Erythroblast (primary cell): ENCODE data around the gene ARMH3.
A peak's percentile ranks its signal among the peaks of the same experiment; 100 is the strongest.

Experiments used
- DNase-seq, 2 experiments: peaks; one replicate each; lab custom pipeline; 2025; lab: John Stamatoyannopoulos, UW
- GATA1 ChIP-seq: IDR thresholded peaks from 2 replicates; pipeline ENCODE4 v1.6.1; 2011; ENCODE audit warnings: low read depth, mild to moderate bottlenecking, control low read depth, low read length, moderate library complexity
- POLR2A ChIP-seq: IDR thresholded peaks from 2 replicates; pipeline ENCODE4 v1.6.1; 2011; ENCODE audit warnings: mild to moderate bottlenecking, low read length

The ARMH3 gene

DNA sequence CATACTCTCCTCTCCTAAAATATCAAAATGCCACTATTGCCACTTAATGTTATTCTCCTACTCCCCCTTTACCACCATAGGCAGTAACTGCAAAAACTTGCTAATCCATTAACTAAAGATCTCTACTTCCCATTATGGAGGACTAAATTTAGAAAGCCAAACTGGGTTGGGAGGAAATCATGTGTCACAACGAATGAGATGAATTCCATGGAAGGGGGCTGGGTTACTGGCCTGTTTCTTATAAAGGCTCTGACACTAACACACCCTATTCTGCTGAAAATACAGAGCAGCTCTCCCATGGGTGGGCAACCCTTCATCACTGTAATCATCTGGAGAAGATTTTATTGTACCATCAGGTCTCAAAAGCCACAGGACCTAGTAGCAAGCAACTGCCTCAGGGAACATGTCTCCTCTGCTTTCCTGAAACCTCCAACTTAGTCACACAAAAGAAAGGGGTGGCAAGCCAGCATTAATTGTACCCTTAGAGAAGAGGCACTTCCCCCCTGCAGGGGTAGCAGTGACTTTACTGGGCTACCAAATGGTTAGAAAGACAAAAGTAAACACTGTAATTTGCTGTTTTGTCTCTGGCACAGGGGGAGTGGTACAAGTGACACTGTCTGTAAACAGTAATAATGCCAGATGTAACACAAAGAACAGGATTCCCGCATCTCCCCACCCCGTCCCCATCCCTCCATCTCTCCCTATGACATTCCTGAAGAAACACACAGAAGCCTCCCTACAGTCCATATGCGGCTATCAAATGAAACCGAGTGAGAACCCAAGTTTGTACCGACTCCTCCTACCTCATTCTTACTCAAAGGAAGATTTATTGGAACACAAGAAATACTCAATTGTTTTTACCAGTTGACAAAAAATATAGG is 81.6 kb downstream of the ARMH3 start:
- DNase-seq = no peak
- TF ChIP-seq GATA1 (no peak), POLR2A (no peak)

DNA sequence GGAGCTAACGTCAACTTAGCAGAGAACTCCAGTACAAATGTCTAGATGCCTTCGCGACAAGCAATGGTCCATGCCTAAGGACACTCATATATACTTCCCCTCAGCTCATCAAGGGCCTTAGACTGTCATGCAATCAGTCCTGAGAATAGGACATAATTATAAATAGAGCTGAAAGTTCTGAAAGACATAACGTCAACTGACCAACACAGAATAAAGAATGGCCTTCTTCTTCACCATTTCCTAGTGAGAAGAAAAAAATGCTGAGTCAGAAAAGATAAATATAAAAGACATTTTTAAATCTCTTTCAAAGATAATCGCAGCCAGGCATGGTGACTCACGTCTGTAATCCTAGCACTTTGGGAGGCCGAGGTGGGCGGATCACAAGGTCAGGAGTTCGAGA is 83.2 kb downstream of the ARMH3 start:
- TF ChIP-seq GATA1 = no peak
- no peak for TF ChIP-seq POLR2A
- DNase-seq = peak in 1 of 2 experiments; percentile 6

DNA sequence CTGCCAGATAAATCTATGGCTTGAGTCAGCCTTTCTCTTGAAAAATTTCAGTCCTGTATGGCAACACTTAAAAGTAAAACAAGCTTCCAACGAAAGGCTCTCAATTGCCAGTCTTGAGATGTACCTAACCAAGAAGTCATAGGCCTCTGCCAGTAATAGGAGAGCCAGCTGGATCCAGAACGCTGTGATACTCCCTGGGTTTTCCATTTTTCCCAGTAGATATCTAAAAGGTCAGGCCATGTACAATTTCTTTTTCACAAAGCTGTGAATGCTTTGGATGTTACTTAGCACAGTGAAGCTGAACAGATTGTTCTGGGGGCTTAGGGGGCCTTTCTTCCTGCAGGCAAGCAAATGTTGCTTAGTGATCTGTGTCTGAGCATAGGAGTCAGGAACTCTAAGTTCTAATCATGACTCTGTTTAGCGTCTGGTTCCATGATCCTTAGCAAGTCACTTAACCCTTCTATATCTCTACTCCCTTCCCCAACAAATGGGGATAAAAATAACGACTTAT is 86.5 kb downstream of the ARMH3 start:
- no peak for DNase-seq
- TF ChIP-seq POLR2A = no peak
- TF ChIP-seq GATA1 = no peak

DNA sequence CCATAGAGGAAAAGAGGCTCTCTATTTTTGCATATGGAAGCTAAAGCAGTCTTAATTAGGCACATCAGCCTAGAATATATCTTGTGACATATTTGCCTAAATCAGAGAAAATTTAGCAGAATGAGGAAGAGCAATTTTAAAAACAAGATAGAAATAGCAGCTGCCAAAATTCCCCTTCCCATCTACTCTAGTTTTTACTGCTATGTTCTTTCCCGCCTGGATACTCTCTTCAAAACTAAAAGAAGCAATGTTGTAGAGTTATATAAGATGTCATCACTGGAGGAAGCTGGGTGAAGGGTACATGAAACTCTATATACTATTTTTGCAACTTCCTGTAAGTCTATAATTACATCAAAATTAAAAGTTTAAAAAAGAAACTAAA is 87.0 kb downstream of the ARMH3 start:
- no peak for TF ChIP-seq GATA1
- no peak for TF ChIP-seq POLR2A
- no peak for DNase-seq

DNA sequence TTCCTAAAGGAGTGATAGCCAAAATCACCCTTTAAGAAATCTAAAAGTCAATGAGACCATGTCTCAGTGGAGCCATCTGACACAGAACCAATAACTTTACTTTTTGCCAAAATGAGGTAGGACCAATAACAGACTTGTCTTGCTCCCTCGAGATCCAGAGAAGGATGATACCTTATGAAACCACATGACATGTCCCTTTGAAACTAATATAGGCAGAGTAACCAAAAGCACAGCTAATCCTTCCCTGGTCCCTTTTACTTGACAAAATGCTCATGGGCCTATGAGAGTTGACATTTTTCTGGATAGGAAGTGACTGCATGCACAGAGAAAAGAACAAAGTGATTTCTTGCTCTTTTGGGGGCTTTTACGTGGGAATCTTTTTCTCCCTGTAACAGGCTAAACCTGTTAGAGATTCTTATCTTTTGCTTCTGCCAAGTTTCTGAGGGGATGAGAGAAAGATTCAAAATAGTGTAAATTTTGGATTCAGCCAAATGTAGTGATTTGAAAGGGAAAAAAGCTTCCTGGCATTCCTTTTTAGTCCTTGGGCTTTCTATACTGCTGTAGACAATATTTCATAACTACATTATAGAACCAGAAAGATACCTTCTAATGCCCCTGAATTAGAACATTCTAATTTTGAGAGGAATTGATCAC is 87.6 kb downstream of the ARMH3 start:
- DNase-seq = no peak
- no peak for TF ChIP-seq POLR2A
- no peak for TF ChIP-seq GATA1

DNA sequence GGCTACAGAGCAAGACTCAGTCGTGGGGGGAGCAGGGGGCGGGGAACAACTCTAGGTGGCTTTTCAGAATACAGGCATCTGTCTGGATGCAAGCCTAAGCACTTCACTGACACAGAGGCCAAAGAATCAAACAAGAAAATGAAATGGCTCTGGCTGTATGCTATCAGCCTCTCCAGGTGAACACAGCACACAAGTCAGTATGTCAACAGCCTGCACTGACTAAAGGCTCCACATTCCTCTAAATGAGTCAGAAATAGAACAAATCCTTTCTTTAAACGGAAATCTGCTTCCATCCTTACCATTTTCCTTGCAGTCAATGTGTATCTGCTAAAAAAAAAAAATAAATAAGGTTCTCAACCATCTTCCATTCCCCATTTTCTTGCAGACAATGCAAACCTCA is 88.3 kb downstream of the ARMH3 start:
- DNase-seq = no peak
- no peak for TF ChIP-seq POLR2A
- no peak for TF ChIP-seq GATA1

DNA sequence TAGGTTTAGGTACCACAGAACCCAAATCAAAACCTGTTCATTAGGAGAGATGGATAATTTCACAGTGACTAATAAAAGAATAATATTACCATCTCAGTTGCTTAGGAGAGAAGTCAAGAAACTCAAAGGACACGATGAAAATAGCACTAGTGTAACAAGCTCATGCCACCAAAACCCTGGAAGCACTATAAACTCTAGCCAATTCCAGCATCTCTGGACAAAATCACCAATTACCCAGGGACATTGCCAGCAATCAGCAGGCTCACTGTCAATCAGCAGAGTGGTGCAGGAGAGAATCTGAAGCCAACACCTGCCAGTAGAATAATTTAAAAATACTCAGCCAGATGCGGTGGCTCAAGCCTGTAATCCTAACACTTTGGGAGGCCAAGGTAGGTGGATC is 88.9 kb downstream of the ARMH3 start:
- no peak for DNase-seq
- TF ChIP-seq GATA1 (no peak), POLR2A (no peak)

DNA sequence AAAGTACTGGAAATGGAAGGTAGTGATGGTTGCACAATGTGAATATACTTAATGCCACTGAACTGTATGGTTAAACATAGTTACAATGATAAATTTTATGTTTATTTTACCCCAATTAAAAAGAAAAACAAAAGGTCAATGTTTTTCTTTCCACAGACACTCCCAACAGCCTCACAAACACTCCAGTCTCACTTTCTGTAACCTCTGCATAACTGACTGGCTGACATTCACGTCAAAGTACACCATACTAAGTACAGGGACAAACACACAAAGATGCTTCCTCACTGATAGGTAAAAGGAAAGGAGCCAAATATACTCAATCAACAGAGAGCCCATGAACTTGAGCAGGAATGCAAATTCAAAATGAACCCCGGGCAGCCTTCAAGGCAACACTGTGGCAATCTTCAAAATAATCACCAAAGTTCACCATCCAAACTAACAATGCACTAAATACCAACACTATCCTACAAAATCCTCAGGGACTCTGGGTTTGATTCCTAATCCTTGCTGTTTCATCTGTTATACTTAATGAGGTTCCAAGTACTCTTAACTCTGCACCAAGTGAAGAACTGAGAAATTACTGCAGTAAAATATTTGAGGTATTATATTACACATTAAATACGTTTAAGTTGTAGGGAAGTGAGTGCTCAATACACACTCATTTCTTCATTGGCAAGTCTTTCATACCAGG is 90.8 kb downstream of the ARMH3 start:
- no peak for TF ChIP-seq GATA1
- TF ChIP-seq POLR2A = no peak

DNA sequence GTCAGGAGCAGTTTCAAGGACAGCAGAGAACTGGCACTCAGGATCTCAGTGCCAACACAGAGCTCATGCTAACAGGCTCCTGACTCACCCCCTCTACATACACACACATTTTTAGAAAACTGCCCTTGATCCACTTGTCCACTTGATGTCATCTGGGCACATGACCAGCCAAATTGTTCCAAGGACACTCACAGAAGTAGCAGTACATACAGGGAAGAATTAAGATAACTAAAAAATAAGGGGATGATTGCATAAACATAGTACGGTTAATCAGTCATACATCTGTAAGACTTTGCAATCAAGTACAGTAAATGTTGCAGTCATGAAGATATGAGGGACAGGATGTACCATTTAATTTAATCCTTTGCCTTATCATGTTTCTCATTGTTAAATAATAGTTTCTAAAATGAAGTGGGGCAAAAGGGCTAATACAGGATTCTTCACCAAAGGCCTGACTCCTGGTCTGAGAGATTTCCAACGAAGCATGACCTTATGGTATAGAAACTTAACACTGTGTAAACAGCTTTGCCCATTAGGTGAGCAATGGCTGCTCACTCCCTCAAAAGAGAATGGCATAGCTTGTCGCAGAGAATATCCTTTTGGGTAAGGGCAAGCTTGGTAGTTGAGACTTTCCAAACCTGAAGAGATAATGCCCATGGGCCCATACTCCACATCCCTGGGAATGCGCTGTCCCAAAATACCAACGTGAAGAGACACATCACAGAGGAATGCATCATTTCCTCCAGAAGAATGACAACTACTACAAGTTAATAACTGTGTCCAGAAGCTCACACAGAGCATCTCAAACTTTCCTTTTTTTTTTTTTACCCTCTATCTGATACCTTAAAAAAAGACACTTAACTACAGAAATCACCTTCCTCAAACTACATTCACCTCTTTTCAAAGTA is 94.1 kb downstream of the ARMH3 start:
- no peak for DNase-seq
- TF ChIP-seq GATA1 (no peak), POLR2A (no peak)

More for the DNA sequence above, 90.8 kb downstream of the ARMH3 start:
- no peak for DNase-seq

DNA sequence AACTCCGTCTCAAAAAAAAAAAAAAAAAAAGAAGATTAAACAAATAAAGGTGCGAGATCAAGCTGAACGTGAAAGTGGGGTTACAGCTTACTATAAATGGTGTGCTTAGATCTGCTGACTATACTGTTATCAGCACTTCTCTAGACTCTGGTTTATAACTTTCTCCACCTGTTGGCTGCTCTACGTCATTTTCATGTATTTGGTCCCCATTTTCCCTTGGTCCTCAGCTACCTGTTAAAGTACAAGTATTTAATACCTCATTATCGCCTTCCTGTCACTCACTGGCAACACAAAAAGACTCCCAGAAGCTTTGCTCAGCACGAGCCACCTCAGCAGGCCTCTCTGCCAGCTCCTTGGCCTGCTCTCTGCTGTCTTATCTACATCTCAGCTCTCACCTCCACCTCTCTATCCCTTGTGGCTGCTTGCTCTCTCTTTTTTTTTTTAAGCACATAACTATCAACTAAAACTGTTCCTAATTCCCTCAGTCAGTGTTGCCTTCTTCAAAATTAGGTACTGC is 95.0 kb downstream of the ARMH3 start:
- no peak for DNase-seq
- no peak for TF ChIP-seq POLR2A
- no peak for TF ChIP-seq GATA1

DNA sequence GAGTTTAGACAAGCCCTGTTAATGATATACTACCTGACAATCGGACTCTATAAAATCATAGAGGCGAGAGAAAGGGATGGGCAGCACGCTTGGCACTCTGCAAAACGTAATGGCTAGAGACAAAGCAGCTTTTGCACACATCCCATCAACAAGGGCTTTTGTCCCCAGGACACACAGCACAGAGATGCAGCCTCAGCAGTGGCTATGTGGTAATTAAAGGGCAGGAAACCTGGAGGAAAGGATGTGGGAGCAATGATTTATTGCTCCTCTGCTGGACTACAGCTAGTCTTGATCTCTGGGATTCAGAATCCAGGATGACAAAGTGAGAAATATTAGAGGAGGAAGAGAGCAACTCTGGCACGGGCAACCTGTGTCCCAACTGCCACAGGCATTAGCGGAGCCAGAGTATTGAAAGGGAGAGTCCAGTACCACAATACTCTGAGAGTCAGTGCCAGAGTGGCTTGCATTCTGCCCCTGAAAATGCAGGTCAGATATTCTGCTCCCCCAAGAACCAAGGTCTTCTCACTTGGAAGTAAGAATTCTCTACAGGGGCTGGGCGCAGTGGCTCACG is 96.5 kb downstream of the ARMH3 start:
- DNase-seq = no peak
- no peak for TF ChIP-seq POLR2A
- TF ChIP-seq GATA1 = no peak

DNA sequence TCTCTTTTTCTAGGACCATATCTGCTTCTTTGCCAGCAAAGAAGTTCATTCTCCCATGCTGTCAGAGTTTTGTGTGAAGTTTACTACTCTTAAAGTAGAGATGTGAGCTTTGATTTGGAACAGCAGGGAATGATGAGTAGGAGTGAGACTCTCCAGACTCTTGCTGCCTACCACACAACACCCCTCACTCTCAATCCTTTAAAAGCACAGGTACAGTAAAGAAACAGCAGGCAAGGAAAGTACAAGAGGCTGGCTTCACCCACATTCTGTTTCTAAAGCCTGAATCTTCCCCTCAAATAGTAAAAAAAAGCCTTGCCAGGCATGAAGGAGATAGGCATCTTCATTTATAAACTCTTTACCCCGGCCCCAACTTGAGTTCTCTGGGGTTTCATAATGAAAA is 97.3 kb downstream of the ARMH3 start:
- no peak for DNase-seq
- no peak for TF ChIP-seq GATA1
- TF ChIP-seq POLR2A = no peak
